H9 (cell line): ENCODE results near the gene SNORC. TPM values are rescaled to one million over a fixed set of nuclear protein-coding genes. Genes with fewer than 3 reads are reported as not detected.

Source experiments
- DNase-seq: peaks from one replicate; pipeline ENCODE4 v3.0.0-alpha.2; 2017
- H2AFZ ChIP-seq: one replicate; pipeline ENCODE4 v1.6.1; 2013; ENCODE audit warnings: mild to moderate bottlenecking, low read length, control low read depth, moderate library complexity
- H2AK5ac ChIP-seq: 2 replicates; pipeline ENCODE4 v1.6.1; 2013; ENCODE audit warnings: low read length, control low read depth, mixed read lengths; ENCODE audit not compliant: insufficient read length
- H2BK120ac ChIP-seq: one replicate; pipeline ENCODE4 v1.6.1; 2013; ENCODE audit warnings: low read depth, mild to moderate bottlenecking, low read length, control low read depth, inconsistent platforms; ENCODE audit not compliant: poor library complexity, severe bottlenecking
- H2BK12ac ChIP-seq: 2 replicates; pipeline ENCODE4 v1.6.1; 2013; ENCODE audit warnings: low read length, control low read depth, mixed read lengths, low read depth; ENCODE audit not compliant: insufficient read length
- H2BK15ac ChIP-seq: 2 replicates; pipeline ENCODE4 v1.6.1; 2013; ENCODE audit warnings: low read depth, low read length, control low read depth
- H2BK20ac ChIP-seq: one replicate; pipeline ENCODE4 v1.6.1; 2013; ENCODE audit warnings: low read depth, mild to moderate bottlenecking, low read length, control low read depth, inconsistent platforms; ENCODE audit not compliant: poor library complexity, severe bottlenecking
- H2BK5ac ChIP-seq: 2 replicates; pipeline ENCODE4 v1.6.1; 2013; ENCODE audit warnings: low read length, control low read depth, mixed read lengths; ENCODE audit not compliant: insufficient read length
- H3K14ac ChIP-seq: 2 replicates; pipeline ENCODE4 v1.6.1; 2013; ENCODE audit warnings: low read length, control low read depth; ENCODE audit not compliant: insufficient read depth
- H3K18ac ChIP-seq: 2 replicates; pipeline ENCODE4 v1.6.1; 2013; ENCODE audit warnings: low read depth, mild to moderate bottlenecking, mixed read lengths, low read length, control low read depth; ENCODE audit not compliant: insufficient read length
- H3K23ac ChIP-seq: 2 replicates; pipeline ENCODE4 v1.6.1; 2013; ENCODE audit warnings: low read length, control low read depth, mixed read lengths, low read depth; ENCODE audit not compliant: insufficient read length
- H3K23me2 ChIP-seq: 2 replicates; pipeline ENCODE4 v1.6.1; 2013; ENCODE audit warnings: low read depth, mild to moderate bottlenecking, mixed read lengths, low read length, control low read depth; ENCODE audit not compliant: insufficient read length, poor library complexity, severe bottlenecking
- H3K27ac ChIP-seq: 2 replicates; pipeline ENCODE4 v1.5.1; 2013; ENCODE audit warnings: low read length, control low read depth, mixed read lengths, low read depth; ENCODE audit not compliant: insufficient read length
- H3K27me3 ChIP-seq: 2 replicates; pipeline ENCODE4 v1.6.1; 2013; ENCODE audit warnings: low read length, control low read depth, inconsistent platforms; ENCODE audit not compliant: insufficient read depth
- H3K4ac ChIP-seq: 2 replicates; pipeline ENCODE4 v1.6.1; 2013; ENCODE audit warnings: low read depth, mild to moderate bottlenecking, control low read depth, inconsistent platforms, low read length, moderate library complexity
- H3K4me1 ChIP-seq: 2 replicates; pipeline ENCODE4 v1.6.1; 2013; ENCODE audit warnings: low read length, control low read depth, inconsistent platforms; ENCODE audit not compliant: insufficient read depth
- H3K4me2 ChIP-seq: 2 replicates; pipeline ENCODE4 v1.6.1; 2013; ENCODE audit warnings: low read length, control low read depth, mixed read lengths; ENCODE audit not compliant: insufficient read length, insufficient read depth
- H3K56ac ChIP-seq: 2 replicates; pipeline ENCODE4 v1.6.1; 2013; ENCODE audit warnings: low read depth, mild to moderate bottlenecking, mixed read lengths, low read length, control low read depth; ENCODE audit not compliant: insufficient read length
- H3K79me1 ChIP-seq: 2 replicates; pipeline ENCODE4 v1.6.1; 2013; ENCODE audit warnings: low read depth, mild to moderate bottlenecking, moderate library complexity, low read length, control low read depth, inconsistent platforms; ENCODE audit not compliant: insufficient read depth, poor library complexity, severe bottlenecking
- H3K79me2 ChIP-seq: 2 replicates; pipeline ENCODE4 v1.6.1; 2013; ENCODE audit warnings: low read length, control low read depth, inconsistent platforms; ENCODE audit not compliant: insufficient read depth
- H3K9ac ChIP-seq: 2 replicates; pipeline ENCODE4 v1.6.1; 2013; ENCODE audit warnings: low read length, control low read depth, mixed read lengths; ENCODE audit not compliant: insufficient read length; ENCODE audit errors: extremely low read depth
- H3K9me3 ChIP-seq: one replicate; pipeline ENCODE4 v1.6.1; 2013; ENCODE audit warnings: low read depth, low read length, inconsistent platforms; ENCODE audit not compliant: control insufficient read depth
- H3T11ph ChIP-seq: one replicate; pipeline ENCODE4 v1.6.1; 2013; ENCODE audit warnings: mild to moderate bottlenecking, low read length, control low read depth, inconsistent platforms
- H4K20me1 ChIP-seq: one replicate; pipeline ENCODE4 v1.6.1; 2013; ENCODE audit not compliant: control insufficient read depth, insufficient read length, insufficient read depth
- H4K5ac ChIP-seq: 2 replicates; pipeline ENCODE4 v1.6.1; 2013; ENCODE audit warnings: low read depth, mild to moderate bottlenecking, mixed read lengths, low read length, control low read depth; ENCODE audit not compliant: insufficient read length
- H4K8ac ChIP-seq: replicated peaks from 2 replicates; pipeline ENCODE4 v1.6.1; 2013; ENCODE audit warnings: low read length, control low read depth, mixed read lengths, low read depth; ENCODE audit not compliant: insufficient read length
- H4K91ac ChIP-seq: 2 replicates; pipeline ENCODE4 v1.6.1; 2013; ENCODE audit warnings: low read depth, mild to moderate bottlenecking, moderate library complexity, mixed read lengths, low read length, control low read depth; ENCODE audit not compliant: insufficient read length
- H3K27ac Mint-ChIP-seq, 3 experiments: 2 replicates in 2 of 3; 3 replicates in 1 of 3; pipeline ENCODE4 v1.8.0; 2020 to 2021; ENCODE audit warnings: mixed read lengths in 3 of 3, mild to moderate bottlenecking in 1 of 3, moderate library complexity in 1 of 3
- H3K27me3 Mint-ChIP-seq: 2 replicates; pipeline ENCODE4 v1.8.0; 2021; ENCODE audit warnings: low read depth, mild to moderate bottlenecking, moderate library complexity, mixed read lengths
- H3K36me3 Mint-ChIP-seq, 3 experiments: 2 replicates in 2 of 3; 3 replicates in 1 of 3; pipeline ENCODE4 v1.8.0; 2020 to 2021; ENCODE audit warnings: low read depth in 3 of 3, mixed read lengths in 3 of 3; ENCODE audit not compliant: insufficient read depth in 1 of 3
- H3K4me1 Mint-ChIP-seq, 2 experiments: 2 replicates each; pipeline ENCODE4 v1.8.0; 2020; ENCODE audit warnings: mixed read lengths in 2 of 2
- H3K4me3 Mint-ChIP-seq, 2 experiments: 2 replicates in 1 of 2; 3 replicates in 1 of 2; pipeline ENCODE4 v1.8.0; 2020 to 2021; ENCODE audit warnings: mild to moderate bottlenecking in 2 of 2, mixed read lengths in 2 of 2, moderate library complexity in 1 of 2
- H3K9me3 Mint-ChIP-seq, 2 experiments: 2 replicates in 1 of 2; 3 replicates in 1 of 2; pipeline ENCODE4 v1.8.0; 2020; ENCODE audit warnings: mild to moderate bottlenecking in 2 of 2, mixed read lengths in 2 of 2, moderate library complexity in 1 of 2
- WGBS: extraction: QIAGEN DNeasy Blood & Tissue Kit; methylation state at CpG from one replicate; pipeline ENCODE4 v1.1.7; 2013; ENCODE audit warnings: missing lambda C conversion rate, low lambda C conversion rate, mixed read lengths; ENCODE audit not compliant: insufficient read length; ENCODE audit errors: extremely low coverage; 5-methylcytosine and 5-hydroxymethylcytosine counted together
- total RNA-seq: library from RNA; stranded (reverse); gene quantifications from 2 replicates; pipeline ENCODE4 v1.2.1, GENCODE V29; 2021
- TF ChIP-seq, protein P1 (sequence below): fragments of 200-600 bp; sonication (generic); conservative IDR thresholded peaks from 3 replicates; pipeline ENCODE4 v1.8.0; 2021; ENCODE audit warnings: antibody characterized with exemption, mild to moderate bottlenecking

The SNORC gene
- total RNA-seq, 1 experiment from 2014 or later: 1.1 TPM

DNA sequence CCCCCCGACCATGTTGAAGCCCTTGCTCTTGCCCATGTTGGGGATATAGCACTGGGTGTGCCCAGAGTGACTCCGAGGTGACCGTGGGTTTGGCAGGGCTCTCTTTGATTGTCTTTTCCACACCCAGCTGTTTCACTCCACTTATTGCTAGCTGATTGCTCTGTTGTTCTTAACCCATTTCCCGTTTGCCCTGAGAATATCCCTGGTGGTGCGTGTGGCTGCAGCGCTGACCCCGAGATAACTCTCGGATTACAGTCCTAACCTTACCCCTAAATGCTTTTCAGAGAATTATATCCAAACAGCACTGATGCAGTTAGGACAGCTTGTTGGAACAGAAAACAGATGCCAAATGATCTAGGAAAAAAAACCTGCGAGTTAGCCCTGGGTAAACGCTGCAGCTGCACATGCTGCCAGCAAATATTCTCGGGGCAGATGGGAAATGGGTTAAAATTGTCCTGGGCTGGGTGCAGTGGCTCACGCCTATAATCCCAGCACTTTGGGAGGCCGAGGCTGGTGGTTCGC lies 34.3 kb upstream of the SNORC start:
- no peak for DNase-seq
- Histone ChIP-seq H3K23me2 (no peaks in the 10 kb centered on the region), H4K5ac (no peak overlapping the region), H3K79me1 (peaks cover 2% of the 10 kb centered on the region), H3K56ac (no peak overlapping the region), H3K79me2 (no peaks in the 10 kb centered on the region), H3K9ac (no peak overlapping the region), H3K4me1 (no peaks in the 10 kb centered on the region; the same call in 1 of the 2 replicates), H3K4me2 (no peak overlapping the region), H2BK12ac (no peak overlapping the region), H4K91ac (no peak overlapping the region), H4K20me1 (no peaks in the 10 kb centered on the region), H3K27ac (no peak overlapping the region), H2BK15ac (no peak overlapping the region), H3K27me3 (no peaks in the 10 kb centered on the region), H2BK5ac (no peak overlapping the region), H3K14ac (no peak overlapping the region), H2AFZ (no peak overlapping the region), H3K9me3 (no peaks in the 10 kb centered on the region), H3K4ac (no peak overlapping the region), H2AK5ac (no peak overlapping the region), H2BK20ac (no peak overlapping the region), H3T11ph (no peak overlapping the region), H3K18ac (no peak overlapping the region), H3K23ac (no peak overlapping the region), H4K8ac (no peak overlapping the region), H2BK120ac (no peak overlapping the region)
- Mint-ChIP-seq H3K9me3 (no peaks in the 10 kb centered on the region), H3K4me1 (peaks cover 4 to 7% of the 10 kb centered on the region in 2 experiments; a peak in 2 of 4 replicates), H3K4me3 (no peak overlapping the region), H3K27ac (peak overlapping the region in 1 of 3 experiments; percentile 61; a peak in 1 of 7 replicates), H3K27me3 (no peaks in the 10 kb centered on the region; the same call in 1 of the 2 replicates), H3K36me3 (peaks cover 15 to 70% (median 62%) of the 10 kb centered on the region in 3 experiments; a peak in 6 of 7 replicates)
- no CpG with 5 or more reads among the region's 14 CpGs for WGBS
- TF ChIP-seq, protein P1, sequence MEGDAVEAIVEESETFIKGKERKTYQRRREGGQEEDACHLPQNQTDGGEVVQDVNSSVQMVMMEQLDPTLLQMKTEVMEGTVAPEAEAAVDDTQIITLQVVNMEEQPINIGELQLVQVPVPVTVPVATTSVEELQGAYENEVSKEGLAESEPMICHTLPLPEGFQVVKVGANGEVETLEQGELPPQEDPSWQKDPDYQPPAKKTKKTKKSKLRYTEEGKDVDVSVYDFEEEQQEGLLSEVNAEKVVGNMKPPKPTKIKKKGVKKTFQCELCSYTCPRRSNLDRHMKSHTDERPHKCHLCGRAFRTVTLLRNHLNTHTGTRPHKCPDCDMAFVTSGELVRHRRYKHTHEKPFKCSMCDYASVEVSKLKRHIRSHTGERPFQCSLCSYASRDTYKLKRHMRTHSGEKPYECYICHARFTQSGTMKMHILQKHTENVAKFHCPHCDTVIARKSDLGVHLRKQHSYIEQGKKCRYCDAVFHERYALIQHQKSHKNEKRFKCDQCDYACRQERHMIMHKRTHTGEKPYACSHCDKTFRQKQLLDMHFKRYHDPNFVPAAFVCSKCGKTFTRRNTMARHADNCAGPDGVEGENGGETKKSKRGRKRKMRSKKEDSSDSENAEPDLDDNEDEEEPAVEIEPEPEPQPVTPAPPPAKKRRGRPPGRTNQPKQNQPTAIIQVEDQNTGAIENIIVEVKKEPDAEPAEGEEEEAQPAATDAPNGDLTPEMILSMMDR: no peak
